GM23338 (cell line): ENCODE data around the gene PSMD2. TPM values are rescaled to one million over a fixed set of nuclear protein-coding genes. Genes with fewer than 3 reads are reported as not detected.

Source experiments
- ATAC-seq: fragments of 200-7000 bp; cut with Tn5 transposase; 3 replicates; pipeline ENCODE4 v1.9.1; 2020
- DNase-seq: peaks from one replicate; pipeline ENCODE4 v3.0.0-alpha.2; 2015; ENCODE audit warnings: low spot score
- H2AFZ ChIP-seq: fragments of 200-600 bp; sonication (generic); 2 replicates; pipeline ENCODE4 v1.8.0; 2016; ENCODE audit warnings: antibody characterized with exemption, mild to moderate bottlenecking, moderate library complexity
- H3F3A ChIP-seq: fragments of 200-600 bp; sonication (generic); replicated peaks from 2 replicates; pipeline ENCODE4 v1.8.0; 2017; ENCODE audit warnings: antibody characterized with exemption, mixed run types, low read depth
- H3K27ac ChIP-seq: fragments of 200-600 bp; sonication (generic); 2 replicates; pipeline ENCODE4 v1.6.1; 2016; ENCODE audit warnings: low read depth
- H3K27me3 ChIP-seq: fragments of 200-600 bp; sonication (generic); 2 replicates; pipeline ENCODE4 v1.8.0; 2016; ENCODE audit warnings: mild to moderate bottlenecking, mixed run types, moderate library complexity; ENCODE audit not compliant: insufficient read depth
- H3K36me3 ChIP-seq: fragments of 200-600 bp; sonication (generic); 2 replicates; pipeline ENCODE4 v1.8.0; 2016; ENCODE audit warnings: mild to moderate bottlenecking; ENCODE audit not compliant: insufficient read depth
- H3K4me1 ChIP-seq: fragments of 200-600 bp; sonication (generic); 2 replicates; pipeline ENCODE4 v1.8.0; 2016; ENCODE audit warnings: mild to moderate bottlenecking, moderate library complexity; ENCODE audit not compliant: insufficient read depth
- H3K4me2 ChIP-seq: fragments of 200-600 bp; sonication (generic); 2 replicates; pipeline ENCODE4 v1.7.1; 2017; ENCODE audit warnings: mixed run types
- H3K4me3 ChIP-seq: fragments of 200-600 bp; sonication (generic); 2 replicates; pipeline ENCODE4 v1.6.1; 2016; ENCODE audit warnings: mixed run types
- H3K79me2 ChIP-seq: fragments of 200-600 bp; sonication (generic); replicated peaks from 2 replicates; pipeline ENCODE4 v1.8.0; 2017; ENCODE audit warnings: mild to moderate bottlenecking; ENCODE audit not compliant: insufficient read depth
- H3K9me2 ChIP-seq: fragments of 200-600 bp; sonication (generic); 2 replicates; pipeline ENCODE4 v1.8.0; 2017; ENCODE audit not compliant: insufficient read depth
- H4K20me1 ChIP-seq: fragments of 200-600 bp; sonication (generic); replicated peaks from 2 replicates; pipeline ENCODE4 v1.8.0; 2017; ENCODE audit warnings: mild to moderate bottlenecking; ENCODE audit not compliant: insufficient read depth
- H3K27ac Mint-ChIP-seq: 2 replicates; pipeline ENCODE4 v1.8.0; 2020; ENCODE audit warnings: inconsistent platforms, mild to moderate bottlenecking, moderate library complexity, mixed read lengths
- H3K27me3 Mint-ChIP-seq: 3 replicates; pipeline ENCODE4 v1.8.0; 2022; ENCODE audit warnings: low read depth, mild to moderate bottlenecking, moderate library complexity, mixed read lengths, inconsistent platforms; ENCODE audit not compliant: insufficient read depth, poor library complexity
- H3K36me3 Mint-ChIP-seq: 3 replicates; pipeline ENCODE4 v1.8.0; 2021; ENCODE audit warnings: low read depth, mild to moderate bottlenecking, inconsistent platforms, moderate library complexity, mixed read lengths
- H3K4me1 Mint-ChIP-seq: 3 replicates; pipeline ENCODE4 v1.8.0; 2020; ENCODE audit warnings: mild to moderate bottlenecking, inconsistent platforms, mixed read lengths
- H3K4me3 Mint-ChIP-seq: 3 replicates; pipeline ENCODE4 v1.8.0; 2021; ENCODE audit warnings: moderate library complexity, mild to moderate bottlenecking, inconsistent platforms, mixed read lengths
- H3K9me3 Mint-ChIP-seq: 3 replicates; pipeline ENCODE4 v1.8.0; 2020; ENCODE audit warnings: moderate library complexity, mild to moderate bottlenecking, inconsistent platforms, mixed read lengths
- EZH2 ChIP-seq: fragments of 200-600 bp; sonication (generic); IDR thresholded peaks from one replicate; pipeline ENCODE4 v1.8.0; 2017; ENCODE audit warnings: antibody characterized with exemption, mild to moderate bottlenecking, low read depth; ENCODE audit not compliant: unreplicated experiment
- EZH2phosphoT487 ChIP-seq: fragments of 200-600 bp; sonication (generic); IDR thresholded peaks from one replicate; pipeline ENCODE4 v1.8.1; 2018; ENCODE audit warnings: antibody characterized with exemption; ENCODE audit not compliant: unreplicated experiment
- ZNF114 ChIP-seq: fragments of 250-450 bp; sonication (Bioruptor Pico); IDR thresholded peaks from 2 replicates; pipeline ENCODE4 v1.5.0; 2020; ENCODE audit warnings: mild to moderate bottlenecking, moderate library complexity
- polyA plus RNA-seq: library from polyadenylated mRNA; unstranded; fragments of >200 nt; fragmentation: Nextera tagmentation; extraction: Ambion mirVana; gene quantifications from 2 replicates; pipeline ENCODE4 v1.2.1, GENCODE V29; 2016
- total RNA-seq: library from RNA; depleted of rRNA; stranded (reverse); fragments of >200 nt; shearing (Covaris generic); gene quantifications from 2 replicates; pipeline ENCODE4 v1.2.3, GENCODE V29; 2014
- TF ChIP-seq, protein P1 (sequence below), 2 experiments: fragments of 200-600 bp in 1 of 2; sonication (generic) in 1 of 2; conservative IDR thresholded peaks; 2 replicates each; pipeline versions ENCODE4 v1.5.1 to v1.6.1; 2016 to 2017; ENCODE audit warnings: antibody characterized with exemption in 2 of 2, low read depth in 2 of 2, mild to moderate bottlenecking in 2 of 2, moderate library complexity in 1 of 2
- TF ChIP-seq, protein P2 (sequence below): IDR thresholded peaks from 2 replicates; pipeline ENCODE4 v1.6.1; 2016; ENCODE audit warnings: antibody characterized with exemption
- TF ChIP-seq, protein P3 (sequence below): IDR thresholded peaks from one replicate; pipeline ENCODE4 v1.6.1; 2018; ENCODE audit warnings: antibody characterized with exemption; ENCODE audit not compliant: unreplicated experiment

Gene PSMD2
- total and polyA plus RNA-seq, 2 experiments from 2014 or later: 117 to 507 TPM

DNA sequence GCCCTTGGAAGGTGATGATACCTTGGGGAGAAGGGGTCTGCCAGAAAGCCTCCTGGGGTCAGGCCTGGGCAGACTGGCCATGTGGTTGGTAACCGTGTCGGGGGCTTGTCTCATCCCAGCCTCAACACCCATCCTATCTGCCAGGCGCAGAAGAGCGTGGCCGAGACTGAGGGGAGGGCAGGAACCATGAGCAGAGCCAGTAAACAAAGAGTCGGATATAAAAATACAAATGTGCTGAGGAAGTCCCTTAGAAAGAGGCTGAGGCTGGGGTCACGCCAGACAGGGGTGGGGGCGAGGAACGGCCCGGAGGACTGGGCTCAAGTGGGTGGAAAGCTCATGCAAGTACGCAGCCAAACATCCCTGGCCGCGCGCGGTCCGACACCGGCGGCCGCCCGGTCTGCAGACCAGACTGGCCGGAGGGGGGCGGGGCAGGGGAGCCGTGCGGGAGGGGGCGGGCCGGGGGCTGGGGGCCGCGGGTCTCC, 39.6 kb upstream of the PSMD2 start (continued):
- TF ChIP-seq, protein P1, sequence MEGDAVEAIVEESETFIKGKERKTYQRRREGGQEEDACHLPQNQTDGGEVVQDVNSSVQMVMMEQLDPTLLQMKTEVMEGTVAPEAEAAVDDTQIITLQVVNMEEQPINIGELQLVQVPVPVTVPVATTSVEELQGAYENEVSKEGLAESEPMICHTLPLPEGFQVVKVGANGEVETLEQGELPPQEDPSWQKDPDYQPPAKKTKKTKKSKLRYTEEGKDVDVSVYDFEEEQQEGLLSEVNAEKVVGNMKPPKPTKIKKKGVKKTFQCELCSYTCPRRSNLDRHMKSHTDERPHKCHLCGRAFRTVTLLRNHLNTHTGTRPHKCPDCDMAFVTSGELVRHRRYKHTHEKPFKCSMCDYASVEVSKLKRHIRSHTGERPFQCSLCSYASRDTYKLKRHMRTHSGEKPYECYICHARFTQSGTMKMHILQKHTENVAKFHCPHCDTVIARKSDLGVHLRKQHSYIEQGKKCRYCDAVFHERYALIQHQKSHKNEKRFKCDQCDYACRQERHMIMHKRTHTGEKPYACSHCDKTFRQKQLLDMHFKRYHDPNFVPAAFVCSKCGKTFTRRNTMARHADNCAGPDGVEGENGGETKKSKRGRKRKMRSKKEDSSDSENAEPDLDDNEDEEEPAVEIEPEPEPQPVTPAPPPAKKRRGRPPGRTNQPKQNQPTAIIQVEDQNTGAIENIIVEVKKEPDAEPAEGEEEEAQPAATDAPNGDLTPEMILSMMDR (conservative IDR thresholded peaks at IDR 0.05; ENCODE audit: low read depth in 2 of 2): no peak
- TF ChIP-seq EZH2 (no peak), EZH2phosphoT487 (no peak)
- TF ChIP-seq, protein P2, sequence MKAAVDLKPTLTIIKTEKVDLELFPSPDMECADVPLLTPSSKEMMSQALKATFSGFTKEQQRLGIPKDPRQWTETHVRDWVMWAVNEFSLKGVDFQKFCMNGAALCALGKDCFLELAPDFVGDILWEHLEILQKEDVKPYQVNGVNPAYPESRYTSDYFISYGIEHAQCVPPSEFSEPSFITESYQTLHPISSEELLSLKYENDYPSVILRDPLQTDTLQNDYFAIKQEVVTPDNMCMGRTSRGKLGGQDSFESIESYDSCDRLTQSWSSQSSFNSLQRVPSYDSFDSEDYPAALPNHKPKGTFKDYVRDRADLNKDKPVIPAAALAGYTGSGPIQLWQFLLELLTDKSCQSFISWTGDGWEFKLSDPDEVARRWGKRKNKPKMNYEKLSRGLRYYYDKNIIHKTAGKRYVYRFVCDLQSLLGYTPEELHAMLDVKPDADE: no peak
- TF ChIP-seq, protein P3, sequence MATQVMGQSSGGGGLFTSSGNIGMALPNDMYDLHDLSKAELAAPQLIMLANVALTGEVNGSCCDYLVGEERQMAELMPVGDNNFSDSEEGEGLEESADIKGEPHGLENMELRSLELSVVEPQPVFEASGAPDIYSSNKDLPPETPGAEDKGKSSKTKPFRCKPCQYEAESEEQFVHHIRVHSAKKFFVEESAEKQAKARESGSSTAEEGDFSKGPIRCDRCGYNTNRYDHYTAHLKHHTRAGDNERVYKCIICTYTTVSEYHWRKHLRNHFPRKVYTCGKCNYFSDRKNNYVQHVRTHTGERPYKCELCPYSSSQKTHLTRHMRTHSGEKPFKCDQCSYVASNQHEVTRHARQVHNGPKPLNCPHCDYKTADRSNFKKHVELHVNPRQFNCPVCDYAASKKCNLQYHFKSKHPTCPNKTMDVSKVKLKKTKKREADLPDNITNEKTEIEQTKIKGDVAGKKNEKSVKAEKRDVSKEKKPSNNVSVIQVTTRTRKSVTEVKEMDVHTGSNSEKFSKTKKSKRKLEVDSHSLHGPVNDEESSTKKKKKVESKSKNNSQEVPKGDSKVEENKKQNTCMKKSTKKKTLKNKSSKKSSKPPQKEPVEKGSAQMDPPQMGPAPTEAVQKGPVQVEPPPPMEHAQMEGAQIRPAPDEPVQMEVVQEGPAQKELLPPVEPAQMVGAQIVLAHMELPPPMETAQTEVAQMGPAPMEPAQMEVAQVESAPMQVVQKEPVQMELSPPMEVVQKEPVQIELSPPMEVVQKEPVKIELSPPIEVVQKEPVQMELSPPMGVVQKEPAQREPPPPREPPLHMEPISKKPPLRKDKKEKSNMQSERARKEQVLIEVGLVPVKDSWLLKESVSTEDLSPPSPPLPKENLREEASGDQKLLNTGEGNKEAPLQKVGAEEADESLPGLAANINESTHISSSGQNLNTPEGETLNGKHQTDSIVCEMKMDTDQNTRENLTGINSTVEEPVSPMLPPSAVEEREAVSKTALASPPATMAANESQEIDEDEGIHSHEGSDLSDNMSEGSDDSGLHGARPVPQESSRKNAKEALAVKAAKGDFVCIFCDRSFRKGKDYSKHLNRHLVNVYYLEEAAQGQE: no peak

DNA sequence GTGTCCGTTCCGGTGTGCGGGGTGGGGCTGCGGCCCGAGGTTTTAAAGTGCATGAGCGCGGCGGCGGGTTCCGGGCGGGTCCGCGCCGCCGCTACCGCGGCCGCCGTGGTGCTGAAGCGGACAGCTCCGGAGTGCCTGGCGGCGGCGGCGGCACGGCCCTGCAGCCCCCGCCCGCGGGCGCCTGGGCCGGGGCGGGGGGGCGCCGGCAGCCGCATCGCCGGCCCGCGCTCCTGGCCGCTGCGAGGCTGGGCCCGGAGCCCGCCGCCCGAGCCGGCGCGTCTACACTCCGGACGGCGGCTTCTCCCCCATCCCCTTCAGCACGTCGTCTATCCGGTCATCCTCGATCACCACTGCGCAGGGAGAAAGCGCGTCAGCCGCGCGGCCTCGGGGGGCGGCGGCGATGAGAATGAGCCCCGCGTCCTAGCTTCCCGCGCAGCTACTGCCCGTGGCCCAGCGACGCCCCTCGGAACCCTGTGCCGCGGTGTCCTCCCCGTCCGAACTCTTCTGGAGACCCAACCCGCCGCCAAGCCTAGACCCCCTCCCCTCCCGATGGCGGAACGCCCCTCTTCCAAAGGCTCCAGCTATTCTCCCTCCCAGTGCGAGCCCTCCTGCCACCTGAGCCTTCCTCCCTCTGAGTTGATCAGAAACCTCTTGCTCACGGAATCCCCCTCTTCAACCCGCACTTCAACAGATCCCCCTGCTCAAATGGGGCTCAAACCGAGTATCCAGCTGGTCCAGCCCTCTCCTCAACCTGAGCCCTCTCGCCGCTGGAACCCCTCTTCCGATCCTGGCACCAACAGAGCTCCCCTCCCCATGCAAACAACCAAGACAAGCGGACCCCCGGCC, 38.9 kb upstream of the PSMD2 start:
- peaks cover 14% of the 10 kb centered on the region for H3K4me1 Mint-ChIP-seq
- H4K20me1 ChIP-seq: peaks cover 19% of the 10 kb centered on the region
- H3K36me3 ChIP-seq: no peaks in the 10 kb centered on the region
- DNase-seq (peak; percentile 69), ATAC-seq (peak; percentile 7)
- peak overlapping the region; percentile 86 for H3K4me3 Mint-ChIP-seq
- peaks cover 73% of the 10 kb centered on the region for H3K27me3 ChIP-seq
- no peaks in the 10 kb centered on the region for H3K79me2 ChIP-seq
- peaks cover 8% of the 10 kb centered on the region; the same call in 1 of the 3 replicates for H3K36me3 Mint-ChIP-seq
- peak overlapping the region; percentile 76 for H3K4me3 ChIP-seq
- no peak overlapping the region for H3K27ac Mint-ChIP-seq
- no peak overlapping the region for H3K27ac ChIP-seq
- no peaks in the 10 kb centered on the region for H3K9me2 ChIP-seq
- peaks cover 58% of the 10 kb centered on the region for H3K27me3 Mint-ChIP-seq
- peaks cover 15% of the 10 kb centered on the region for H3F3A ChIP-seq
- no peaks in the 10 kb centered on the region; the same call in 1 of the 3 replicates for H3K9me3 Mint-ChIP-seq
- H3K4me2 ChIP-seq: peak overlapping the region; percentile 91
- TF ChIP-seq ZNF114 (CRISPR knock-in tag) (no peak), EZH2 (peak; percentile 77)
- TF ChIP-seq, protein P3: peak; percentile 69
- peaks cover 3% of the 10 kb centered on the region; the same call in 1 of the 2 replicates for H3K4me1 ChIP-seq
- H2AFZ ChIP-seq: peak overlapping the region; percentile 74
